Measurements from ENCODE around the gene FMOD.

- TF ChIP-seq POLR2AphosphoS5 (IDR thresholded peaks at IDR 0.05; ENCODE audit: low read depth, low read length): no peak
- TF ChIP-seq, protein P1, sequence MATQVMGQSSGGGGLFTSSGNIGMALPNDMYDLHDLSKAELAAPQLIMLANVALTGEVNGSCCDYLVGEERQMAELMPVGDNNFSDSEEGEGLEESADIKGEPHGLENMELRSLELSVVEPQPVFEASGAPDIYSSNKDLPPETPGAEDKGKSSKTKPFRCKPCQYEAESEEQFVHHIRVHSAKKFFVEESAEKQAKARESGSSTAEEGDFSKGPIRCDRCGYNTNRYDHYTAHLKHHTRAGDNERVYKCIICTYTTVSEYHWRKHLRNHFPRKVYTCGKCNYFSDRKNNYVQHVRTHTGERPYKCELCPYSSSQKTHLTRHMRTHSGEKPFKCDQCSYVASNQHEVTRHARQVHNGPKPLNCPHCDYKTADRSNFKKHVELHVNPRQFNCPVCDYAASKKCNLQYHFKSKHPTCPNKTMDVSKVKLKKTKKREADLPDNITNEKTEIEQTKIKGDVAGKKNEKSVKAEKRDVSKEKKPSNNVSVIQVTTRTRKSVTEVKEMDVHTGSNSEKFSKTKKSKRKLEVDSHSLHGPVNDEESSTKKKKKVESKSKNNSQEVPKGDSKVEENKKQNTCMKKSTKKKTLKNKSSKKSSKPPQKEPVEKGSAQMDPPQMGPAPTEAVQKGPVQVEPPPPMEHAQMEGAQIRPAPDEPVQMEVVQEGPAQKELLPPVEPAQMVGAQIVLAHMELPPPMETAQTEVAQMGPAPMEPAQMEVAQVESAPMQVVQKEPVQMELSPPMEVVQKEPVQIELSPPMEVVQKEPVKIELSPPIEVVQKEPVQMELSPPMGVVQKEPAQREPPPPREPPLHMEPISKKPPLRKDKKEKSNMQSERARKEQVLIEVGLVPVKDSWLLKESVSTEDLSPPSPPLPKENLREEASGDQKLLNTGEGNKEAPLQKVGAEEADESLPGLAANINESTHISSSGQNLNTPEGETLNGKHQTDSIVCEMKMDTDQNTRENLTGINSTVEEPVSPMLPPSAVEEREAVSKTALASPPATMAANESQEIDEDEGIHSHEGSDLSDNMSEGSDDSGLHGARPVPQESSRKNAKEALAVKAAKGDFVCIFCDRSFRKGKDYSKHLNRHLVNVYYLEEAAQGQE (IDR thresholded peaks at IDR 0.05; ENCODE audit: insufficient read depth in 1 of 2, low read depth in 2 of 2, low read length in 2 of 2): no peak
- TF ChIP-seq SIN3A (IDR thresholded peaks at IDR 0.05; ENCODE audit: borderline replicate concordance, insufficient read depth, low read length): no peak
- no peak for TF ChIP-seq FOXP2 (optimal IDR thresholded peaks at IDR 0.05; ENCODE audit: borderline replicate concordance, extremely low read depth, extremely low read length, insufficient read depth)
Measured at GRCh38 chr1:203338335-203339036, 12.4 kb downstream of the FMOD start.
